GM12872 (cell line): ENCODE data around the gene PBX3.

ENCODE experiments used
- TF ChIP-seq, protein P1 (sequence below): IDR thresholded peaks from 3 replicates; pipeline ENCODE4 v1.5.1; 2011; ENCODE audit warnings: low read depth, mild to moderate bottlenecking, low read length, moderate library complexity; ENCODE audit not compliant: insufficient read depth

Gene PBX3

DNA sequence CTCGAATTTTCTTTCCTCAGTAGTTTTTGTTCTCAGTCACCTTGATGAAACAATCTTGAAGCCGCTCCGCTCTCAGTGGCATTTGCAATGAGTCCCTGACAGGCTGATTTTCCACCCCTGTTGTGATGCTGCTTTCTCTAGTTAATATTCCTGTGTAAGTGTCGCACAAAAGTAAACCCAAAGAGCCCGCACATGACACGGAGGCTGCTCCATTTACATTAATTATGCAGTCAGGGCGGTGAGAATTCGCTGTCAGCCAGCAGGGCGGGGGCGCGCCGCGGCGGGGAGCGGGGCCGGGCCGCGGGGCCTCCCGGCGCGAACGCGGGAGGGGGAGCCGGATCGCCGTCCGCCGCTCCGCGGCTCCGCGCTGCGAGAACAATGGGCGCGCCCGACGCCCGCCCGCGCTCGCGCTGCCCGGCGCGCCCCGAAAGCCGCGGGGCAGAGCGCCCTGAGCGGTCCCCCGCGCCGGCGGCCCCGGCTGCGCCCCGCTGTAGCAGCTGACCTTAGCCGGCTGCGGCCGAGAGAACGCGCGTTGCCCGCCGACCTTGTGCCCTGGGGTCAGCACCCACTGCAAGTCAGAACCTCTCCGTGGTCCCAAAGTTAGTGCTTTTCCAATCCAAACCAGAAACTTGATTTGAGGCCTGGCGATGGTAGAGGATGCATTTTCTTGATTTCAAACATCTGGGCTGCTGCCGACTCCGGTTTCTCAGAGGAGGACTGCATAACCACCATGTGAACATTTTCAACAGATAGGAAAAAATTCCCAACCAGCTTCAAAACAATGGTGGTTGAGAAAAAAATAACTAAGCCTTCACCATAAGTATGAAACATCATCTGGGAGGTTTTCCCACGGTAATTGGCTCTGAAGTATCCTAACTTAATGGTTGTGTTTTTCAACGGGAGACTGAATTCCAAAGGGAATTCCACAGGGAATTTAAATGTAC is 142.6 kb downstream of the PBX3 start:
- TF ChIP-seq, protein P1, sequence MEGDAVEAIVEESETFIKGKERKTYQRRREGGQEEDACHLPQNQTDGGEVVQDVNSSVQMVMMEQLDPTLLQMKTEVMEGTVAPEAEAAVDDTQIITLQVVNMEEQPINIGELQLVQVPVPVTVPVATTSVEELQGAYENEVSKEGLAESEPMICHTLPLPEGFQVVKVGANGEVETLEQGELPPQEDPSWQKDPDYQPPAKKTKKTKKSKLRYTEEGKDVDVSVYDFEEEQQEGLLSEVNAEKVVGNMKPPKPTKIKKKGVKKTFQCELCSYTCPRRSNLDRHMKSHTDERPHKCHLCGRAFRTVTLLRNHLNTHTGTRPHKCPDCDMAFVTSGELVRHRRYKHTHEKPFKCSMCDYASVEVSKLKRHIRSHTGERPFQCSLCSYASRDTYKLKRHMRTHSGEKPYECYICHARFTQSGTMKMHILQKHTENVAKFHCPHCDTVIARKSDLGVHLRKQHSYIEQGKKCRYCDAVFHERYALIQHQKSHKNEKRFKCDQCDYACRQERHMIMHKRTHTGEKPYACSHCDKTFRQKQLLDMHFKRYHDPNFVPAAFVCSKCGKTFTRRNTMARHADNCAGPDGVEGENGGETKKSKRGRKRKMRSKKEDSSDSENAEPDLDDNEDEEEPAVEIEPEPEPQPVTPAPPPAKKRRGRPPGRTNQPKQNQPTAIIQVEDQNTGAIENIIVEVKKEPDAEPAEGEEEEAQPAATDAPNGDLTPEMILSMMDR: no peak

DNA sequence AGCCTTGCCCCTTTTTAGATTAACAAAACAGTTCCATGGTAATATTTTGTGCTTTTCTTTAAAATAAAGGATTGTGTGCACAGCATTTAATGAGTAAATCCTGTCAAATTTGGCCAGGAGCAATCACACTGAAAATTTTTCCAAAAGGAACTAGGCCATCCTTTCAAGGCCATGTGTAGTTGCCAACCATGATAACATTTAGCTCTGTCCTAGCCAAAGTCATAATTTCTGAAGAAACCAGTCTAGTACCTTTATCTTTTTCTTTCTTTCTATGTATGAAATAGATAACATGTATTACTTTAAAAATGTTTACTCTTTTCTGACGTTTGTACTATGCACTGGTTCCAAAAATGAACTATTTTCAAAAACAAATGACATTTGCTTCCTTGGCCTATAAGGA is 143.7 kb downstream of the PBX3 start:
- TF ChIP-seq, protein P1: no peak

DNA sequence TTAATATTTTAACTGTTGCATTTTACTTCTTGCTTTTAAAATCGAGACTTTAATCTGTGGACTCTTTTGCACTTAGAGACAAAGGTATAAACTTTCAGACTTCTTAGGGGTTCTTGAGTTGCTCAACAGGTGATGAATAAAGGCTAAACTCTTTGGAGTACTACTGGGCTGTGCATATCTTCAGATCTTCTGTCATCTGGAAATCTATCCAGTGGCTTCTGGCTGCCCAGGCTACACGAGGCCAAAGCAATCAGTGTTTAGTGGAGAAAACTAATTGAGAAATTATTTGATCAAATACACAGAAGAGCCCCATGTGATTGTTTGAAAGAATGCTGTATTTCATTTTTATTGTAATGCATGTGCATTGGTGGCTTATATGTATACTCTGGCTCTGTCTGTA is 146.1 kb downstream of the PBX3 start:
- TF ChIP-seq, protein P1: no peak

DNA sequence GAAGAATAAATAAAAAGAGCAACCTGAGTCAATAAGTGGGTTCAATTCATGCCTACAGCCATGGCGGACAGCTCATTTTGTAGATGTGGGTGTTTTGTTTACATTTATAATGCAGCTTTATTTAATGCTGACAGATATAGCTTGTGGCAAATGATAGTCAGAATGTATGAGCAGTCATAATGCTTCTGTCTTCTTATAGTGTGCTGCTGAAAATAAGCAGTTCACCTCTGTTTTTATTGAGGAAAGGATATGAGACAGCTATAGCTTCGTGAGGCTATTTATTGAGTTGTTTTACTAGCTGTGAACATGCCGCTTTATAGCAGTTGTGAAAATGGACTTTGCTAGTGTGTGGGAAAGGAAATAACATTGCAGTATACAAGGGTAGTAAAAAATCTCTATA is 147.4 kb downstream of the PBX3 start:
- TF ChIP-seq, protein P1: no peak

DNA sequence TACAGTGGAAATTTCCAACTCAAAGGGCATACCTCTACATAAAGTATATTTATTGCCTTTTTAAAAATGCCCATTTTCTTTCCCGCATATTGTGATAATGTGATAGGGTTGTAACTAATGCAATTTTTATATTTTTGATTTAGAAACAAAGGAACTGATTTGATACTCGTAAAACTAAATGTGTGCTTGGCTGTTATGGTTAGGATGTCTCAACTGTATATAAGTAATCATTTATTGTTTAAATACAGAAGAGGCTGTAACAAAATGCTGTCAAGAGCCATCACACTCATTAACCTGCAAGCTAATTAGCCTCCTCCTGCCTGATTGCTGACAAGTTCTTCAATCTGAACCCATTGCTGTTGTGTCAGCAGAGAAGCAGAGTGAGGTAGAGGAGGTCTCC is 149.2 kb downstream of the PBX3 start:
- TF ChIP-seq, protein P1: no peak

DNA sequence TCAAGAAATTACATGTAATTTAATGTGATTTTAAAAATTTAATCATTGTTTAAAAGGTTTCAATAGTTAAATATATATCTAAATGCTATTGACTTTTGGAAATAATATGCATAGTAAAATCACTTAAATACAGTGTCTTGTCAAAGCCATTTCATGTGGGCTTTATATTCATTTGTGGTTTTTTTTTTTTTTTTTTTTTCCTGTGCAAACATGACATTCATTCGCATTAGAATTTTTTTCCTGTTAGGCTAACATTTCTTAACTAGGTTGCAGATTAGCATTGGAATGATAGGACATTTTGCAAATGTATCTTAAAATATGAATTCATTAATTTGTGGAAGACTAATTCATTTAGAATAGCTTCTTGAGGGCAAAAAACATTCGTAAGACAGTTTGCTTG is 149.8 kb downstream of the PBX3 start:
- TF ChIP-seq, protein P1: no peak

DNA sequence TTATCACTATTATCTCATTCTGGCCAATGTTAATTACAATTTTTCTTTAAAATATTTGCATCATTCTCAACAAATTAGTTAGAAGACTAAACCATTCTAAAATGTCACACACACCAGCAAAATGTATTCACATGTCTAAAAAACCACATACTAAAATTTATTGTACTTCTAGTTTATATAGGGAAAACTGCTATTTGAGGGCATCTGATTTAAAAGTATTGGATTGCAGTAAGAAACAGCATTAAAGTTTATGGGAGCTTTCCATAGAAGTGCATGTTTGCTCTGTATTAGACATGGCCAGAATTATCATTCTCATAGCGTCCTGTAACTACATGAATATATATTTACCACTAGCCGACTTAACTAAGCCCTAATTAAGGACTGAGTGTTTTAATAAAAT is 150.3 kb downstream of the PBX3 start:
- TF ChIP-seq, protein P1: no peak
